Measurements from ENCODE around the gene KIRREL3.

Gene KIRREL3

DNA sequence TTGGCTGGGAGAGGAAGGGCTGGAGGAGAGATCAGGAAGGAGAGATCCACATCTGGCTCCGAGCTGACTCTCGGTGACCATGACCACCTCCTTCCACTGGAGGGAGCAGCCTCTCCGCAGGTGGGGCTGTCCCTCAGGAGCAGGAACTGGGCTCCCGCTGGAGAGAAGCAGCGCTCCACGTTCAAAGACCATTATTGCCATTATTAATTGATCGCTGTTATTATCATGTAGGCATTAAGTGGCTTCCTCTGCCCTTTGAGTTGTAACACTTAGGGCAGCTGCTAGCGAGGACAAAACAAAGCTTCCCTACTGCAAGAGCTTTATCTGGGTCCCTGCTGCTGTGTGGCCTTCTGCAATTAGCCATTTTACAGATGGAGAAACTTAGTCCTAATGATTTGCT lies 393.2 kb downstream of the KIRREL3 start:
- Histone ChIP-seq H3K36me3 (ENCODE audit: control insufficient read depth in 1 of 2, insufficient read depth in 2 of 2, low read length in 2 of 2) (no peaks in the 10 kb centered on the region), H3K9ac (ENCODE audit: low read depth in 1 of 2, low read length in 2 of 2) (no peak overlapping the region), H3K27ac (ENCODE audit: low read depth, low read length) (no peak overlapping the region), H3K9me3 (ENCODE audit: control insufficient read depth in 1 of 2, low read length in 2 of 2) (no peaks in the 10 kb centered on the region), H3K4me3 (ENCODE audit: low read depth in 1 of 2, low read length in 2 of 2) (no peak overlapping the region), H3K27me3 (ENCODE audit: control insufficient read depth in 1 of 2, insufficient read depth in 2 of 2, low read length in 2 of 2) (peaks cover 0 to 6% of the 10 kb centered on the region in 2 donors), H3K4me1 (ENCODE audit: control insufficient read depth in 1 of 2, insufficient read depth in 2 of 2, low read length in 2 of 2) (no peaks in the 10 kb centered on the region)

- Histone ChIP-seq H3K36me3 (ENCODE audit: control insufficient read depth in 1 of 2, insufficient read depth in 2 of 2, low read length in 2 of 2) (no peaks in the 10 kb centered on the region), H3K27me3 (ENCODE audit: control insufficient read depth in 1 of 2, insufficient read depth in 2 of 2, low read length in 2 of 2) (peaks cover 0 to 8% of the 10 kb centered on the region in 2 donors), H3K4me3 (ENCODE audit: low read depth in 1 of 2, low read length in 2 of 2) (no peak overlapping the region), H3K9ac (ENCODE audit: low read depth in 1 of 2, low read length in 2 of 2) (no peak overlapping the region), H3K4me1 (ENCODE audit: control insufficient read depth in 1 of 2, insufficient read depth in 2 of 2, low read length in 2 of 2) (no peaks in the 10 kb centered on the region), H3K27ac (ENCODE audit: low read depth, low read length) (no peak overlapping the region), H3K9me3 (ENCODE audit: control insufficient read depth in 1 of 2, low read length in 2 of 2) (no peaks in the 10 kb centered on the region)
These were observed 394.1 kb downstream of the KIRREL3 start for GRCh38 chr11:126606484-126606883.

DNA sequence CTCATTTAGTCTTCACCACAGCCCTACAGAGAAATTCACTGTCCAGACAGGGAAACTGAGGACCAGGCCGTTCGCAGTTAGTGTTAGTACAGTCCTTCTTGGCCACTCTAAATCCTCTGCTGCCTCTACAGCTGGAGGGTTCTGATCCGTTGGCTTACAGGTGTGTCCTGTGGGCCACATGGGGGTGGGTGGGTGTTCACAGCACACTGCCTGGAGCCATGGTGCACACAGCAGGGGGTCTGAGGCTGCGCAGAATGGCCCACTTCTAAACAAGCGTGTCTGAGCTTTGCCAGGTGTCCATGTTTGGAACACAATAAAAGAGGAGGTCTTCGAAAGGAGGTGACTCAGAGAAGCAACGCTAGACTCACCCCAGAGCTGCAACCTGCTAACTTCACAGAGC lies 396.1 kb downstream of the KIRREL3 start:
- no peak overlapping the region for H3K9ac ChIP-seq (ENCODE audit: low read depth in 1 of 2, low read length in 2 of 2)
- no peak overlapping the region for H3K4me3 ChIP-seq (ENCODE audit: low read depth in 1 of 2, low read length in 2 of 2)
- H3K27me3 ChIP-seq (ENCODE audit: control insufficient read depth in 1 of 2, insufficient read depth in 2 of 2, low read length in 2 of 2): peaks cover 0 to 8% of the 10 kb centered on the region in 2 donors
- no peaks in the 10 kb centered on the region for H3K9me3 ChIP-seq (ENCODE audit: control insufficient read depth in 1 of 2, low read length in 2 of 2)
- H3K27ac ChIP-seq (ENCODE audit: low read depth, low read length): no peak overlapping the region
- no peaks in the 10 kb centered on the region for H3K4me1 ChIP-seq (ENCODE audit: control insufficient read depth in 1 of 2, insufficient read depth in 2 of 2, low read length in 2 of 2)
- H3K36me3 ChIP-seq (ENCODE audit: control insufficient read depth in 1 of 2, insufficient read depth in 2 of 2, low read length in 2 of 2): no peaks in the 10 kb centered on the region

DNA sequence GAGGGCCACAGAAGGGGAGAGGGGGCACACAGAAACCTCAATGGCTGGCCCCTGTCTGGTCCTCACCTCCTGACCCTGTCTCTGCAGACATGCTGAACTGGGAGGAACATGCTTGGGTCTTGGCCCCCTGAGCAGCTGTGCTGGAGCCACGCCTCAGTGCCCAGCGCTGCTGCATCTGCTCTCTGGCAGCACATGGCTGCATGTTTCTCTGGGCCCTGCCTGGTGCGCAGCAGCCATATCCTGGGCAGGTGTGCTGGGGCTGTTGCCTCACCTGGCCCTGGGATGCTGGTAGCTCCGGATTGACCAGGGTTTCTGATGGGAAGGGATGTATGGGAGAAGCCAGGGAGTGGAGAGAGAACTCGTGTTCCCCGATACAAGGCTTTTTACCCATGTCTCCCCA lies 397.1 kb downstream of the KIRREL3 start:
- Histone ChIP-seq H3K4me1 (ENCODE audit: control insufficient read depth in 1 of 2, insufficient read depth in 2 of 2, low read length in 2 of 2) (no peaks in the 10 kb centered on the region), H3K9me3 (ENCODE audit: control insufficient read depth in 1 of 2, low read length in 2 of 2) (no peaks in the 10 kb centered on the region), H3K36me3 (ENCODE audit: control insufficient read depth in 1 of 2, insufficient read depth in 2 of 2, low read length in 2 of 2) (no peaks in the 10 kb centered on the region), H3K4me3 (ENCODE audit: low read depth in 1 of 2, low read length in 2 of 2) (no peak overlapping the region), H3K9ac (ENCODE audit: low read depth in 1 of 2, low read length in 2 of 2) (no peak overlapping the region), H3K27ac (ENCODE audit: low read depth, low read length) (no peak overlapping the region), H3K27me3 (ENCODE audit: control insufficient read depth in 1 of 2, insufficient read depth in 2 of 2, low read length in 2 of 2) (peaks cover 0 to 8% of the 10 kb centered on the region in 2 donors)

DNA sequence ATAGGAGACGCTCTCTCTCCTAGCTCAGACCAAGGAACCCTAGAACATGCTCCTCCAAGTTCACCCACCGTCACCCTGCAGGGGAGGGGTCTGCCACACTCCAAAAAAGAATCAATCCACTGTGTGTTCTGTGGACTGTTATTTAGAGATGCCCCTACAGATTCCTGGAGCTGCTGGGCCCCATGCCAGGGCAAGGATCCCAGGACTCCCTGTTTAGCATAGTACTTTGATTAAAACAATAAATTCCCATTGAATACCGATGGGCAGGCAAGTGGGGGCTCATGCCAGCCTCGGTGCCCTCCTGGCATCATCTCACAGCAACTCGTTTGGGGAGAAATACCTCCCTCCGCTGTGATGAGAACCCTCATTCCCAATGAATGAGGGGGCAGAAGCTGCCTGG lies 397.6 kb downstream of the KIRREL3 start:
- Histone ChIP-seq H3K4me1 (ENCODE audit: control insufficient read depth in 1 of 2, insufficient read depth in 2 of 2, low read length in 2 of 2) (no peaks in the 10 kb centered on the region), H3K27ac (ENCODE audit: low read depth, low read length) (no peak overlapping the region), H3K9me3 (ENCODE audit: control insufficient read depth in 1 of 2, low read length in 2 of 2) (no peaks in the 10 kb centered on the region), H3K4me3 (ENCODE audit: low read depth in 1 of 2, low read length in 2 of 2) (no peak overlapping the region), H3K36me3 (ENCODE audit: control insufficient read depth in 1 of 2, insufficient read depth in 2 of 2, low read length in 2 of 2) (no peaks in the 10 kb centered on the region), H3K27me3 (ENCODE audit: control insufficient read depth in 1 of 2, insufficient read depth in 2 of 2, low read length in 2 of 2) (peaks cover 0 to 8% of the 10 kb centered on the region in 2 donors), H3K9ac (ENCODE audit: low read depth in 1 of 2, low read length in 2 of 2) (no peak overlapping the region)

GRCh38 chr11:126602349-126602940 lies 398.1 kb downstream of the KIRREL3 start:
- H3K36me3 ChIP-seq (ENCODE audit: control insufficient read depth in 1 of 2, insufficient read depth in 2 of 2, low read length in 2 of 2): no peaks in the 10 kb centered on the region
- no peaks in the 10 kb centered on the region for H3K4me1 ChIP-seq (ENCODE audit: control insufficient read depth in 1 of 2, insufficient read depth in 2 of 2, low read length in 2 of 2)
- H3K27me3 ChIP-seq (ENCODE audit: control insufficient read depth in 1 of 2, insufficient read depth in 2 of 2, low read length in 2 of 2): peaks cover 0 to 8% of the 10 kb centered on the region in 2 donors
- no peaks in the 10 kb centered on the region for H3K9me3 ChIP-seq (ENCODE audit: control insufficient read depth in 1 of 2, low read length in 2 of 2)
- no peak overlapping the region for H3K9ac ChIP-seq (ENCODE audit: low read depth in 1 of 2, low read length in 2 of 2)
- H3K27ac ChIP-seq (ENCODE audit: low read depth, low read length): no peak overlapping the region
- no peak overlapping the region for H3K4me3 ChIP-seq (ENCODE audit: low read depth in 1 of 2, low read length in 2 of 2)

DNA sequence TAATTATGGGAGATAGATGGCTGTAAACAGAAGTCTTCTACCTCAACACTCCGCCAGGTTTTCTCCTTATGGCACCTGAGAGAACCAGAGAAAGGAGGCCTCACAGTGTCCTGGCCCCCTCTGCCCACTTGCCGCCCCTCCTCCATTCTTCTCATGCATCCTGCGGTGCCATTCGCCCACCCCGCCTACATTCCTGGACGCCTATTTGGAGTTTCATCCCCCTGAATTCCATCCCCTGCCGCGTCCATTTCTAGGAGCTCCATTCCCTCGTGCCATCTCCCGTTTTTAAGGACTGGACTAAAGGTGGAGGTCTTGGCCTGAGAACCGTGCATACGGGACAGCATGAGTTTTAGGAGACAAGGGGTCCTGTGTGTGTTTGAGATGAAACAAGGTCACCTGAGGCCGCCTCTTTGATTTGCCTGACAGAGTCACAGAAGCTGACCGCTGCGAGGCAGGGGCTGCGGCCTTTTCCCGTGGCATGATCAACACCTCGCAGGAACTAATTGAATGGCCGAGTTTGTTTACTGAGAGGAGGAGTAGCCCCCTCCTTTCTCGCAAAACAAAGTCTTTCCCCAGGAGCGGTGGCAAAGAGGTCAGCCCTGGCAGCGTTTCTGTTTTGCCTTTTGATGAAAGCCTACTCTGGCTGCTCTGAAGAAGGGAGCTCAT lies 398.9 kb downstream of the KIRREL3 start:
- H3K9ac ChIP-seq (ENCODE audit: low read depth in 1 of 2, low read length in 2 of 2): no peak overlapping the region
- H3K27me3 ChIP-seq (ENCODE audit: control insufficient read depth in 1 of 2, insufficient read depth in 2 of 2, low read length in 2 of 2): peaks cover 0 to 8% of the 10 kb centered on the region in 2 donors
- H3K9me3 ChIP-seq (ENCODE audit: control insufficient read depth in 1 of 2, low read length in 2 of 2): no peaks in the 10 kb centered on the region
- no peaks in the 10 kb centered on the region for H3K4me1 ChIP-seq (ENCODE audit: control insufficient read depth in 1 of 2, insufficient read depth in 2 of 2, low read length in 2 of 2)
- no peak overlapping the region for H3K4me3 ChIP-seq (ENCODE audit: low read depth in 1 of 2, low read length in 2 of 2)
- no peak overlapping the region for H3K27ac ChIP-seq (ENCODE audit: low read depth, low read length)
- no peaks in the 10 kb centered on the region for H3K36me3 ChIP-seq (ENCODE audit: control insufficient read depth in 1 of 2, insufficient read depth in 2 of 2, low read length in 2 of 2)

DNA sequence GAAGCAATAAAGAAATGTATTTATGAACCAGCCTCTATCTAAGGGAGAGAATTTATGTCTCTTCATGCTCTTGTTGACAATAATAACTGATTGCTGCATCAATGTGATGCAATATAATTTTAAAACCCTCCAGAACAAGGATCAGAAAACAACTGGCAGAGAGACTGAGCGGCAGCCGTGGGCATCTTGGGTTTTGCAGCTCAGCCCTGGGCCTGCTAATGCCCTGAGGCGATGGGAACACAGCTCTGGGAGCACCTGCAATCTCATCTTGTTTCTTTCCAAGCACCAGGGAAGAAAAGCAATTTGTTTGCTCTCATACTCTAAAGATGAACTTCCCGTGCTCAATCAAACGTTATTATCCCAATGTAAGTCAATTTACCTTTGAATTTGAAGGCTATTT lies 399.4 kb downstream of the KIRREL3 start:
- H3K36me3 ChIP-seq (ENCODE audit: control insufficient read depth in 1 of 2, insufficient read depth in 2 of 2, low read length in 2 of 2): no peaks in the 10 kb centered on the region
- H3K9me3 ChIP-seq (ENCODE audit: control insufficient read depth in 1 of 2, low read length in 2 of 2): no peaks in the 10 kb centered on the region
- no peak overlapping the region for H3K27ac ChIP-seq (ENCODE audit: low read depth, low read length)
- H3K4me1 ChIP-seq (ENCODE audit: control insufficient read depth in 1 of 2, insufficient read depth in 2 of 2, low read length in 2 of 2): no peaks in the 10 kb centered on the region
- no peak overlapping the region for H3K4me3 ChIP-seq (ENCODE audit: low read depth in 1 of 2, low read length in 2 of 2)
- H3K27me3 ChIP-seq (ENCODE audit: control insufficient read depth in 1 of 2, insufficient read depth in 2 of 2, low read length in 2 of 2): peaks cover 0 to 6% of the 10 kb centered on the region in 2 donors
- no peak overlapping the region for H3K9ac ChIP-seq (ENCODE audit: low read depth in 1 of 2, low read length in 2 of 2)

DNA sequence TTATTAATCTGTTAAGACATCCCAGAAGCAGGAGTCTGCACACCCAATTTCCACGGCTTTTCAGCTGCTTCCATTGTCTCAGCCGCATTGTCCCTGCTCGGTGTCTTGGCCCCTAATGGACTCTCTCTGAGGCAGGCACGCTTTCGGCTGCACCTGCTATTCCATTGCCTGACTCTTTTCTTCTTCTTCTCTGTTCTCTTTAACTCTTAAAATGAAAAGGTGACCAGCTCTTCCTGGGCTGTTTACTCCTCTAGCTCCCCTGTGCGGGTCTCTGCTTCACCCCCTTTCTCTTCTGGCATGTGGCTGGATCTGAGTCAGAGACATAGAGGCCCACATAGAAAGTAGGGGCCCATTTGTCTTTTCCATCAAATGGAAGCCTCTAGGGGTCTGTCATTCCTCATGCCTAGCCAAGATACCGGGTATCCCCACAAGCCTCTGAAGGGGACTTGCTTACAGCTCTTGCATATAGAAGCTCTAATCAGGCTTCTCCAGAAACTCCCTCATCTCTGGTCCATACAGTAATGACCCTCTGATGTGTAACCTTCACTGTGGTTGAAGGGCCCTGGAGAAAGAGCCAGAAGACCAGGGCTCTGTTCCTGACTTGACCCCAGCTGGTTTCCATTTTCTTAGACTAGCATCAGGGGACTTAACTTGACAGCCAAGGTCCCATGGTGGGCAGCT lies 401.2 kb downstream of the KIRREL3 start:
- H3K9ac ChIP-seq (ENCODE audit: low read depth in 1 of 2, low read length in 2 of 2): no peak overlapping the region
- H3K4me3 ChIP-seq (ENCODE audit: low read depth in 1 of 2, low read length in 2 of 2): no peak overlapping the region

GRCh38 chr11:126598344-126599216 lies 402.0 kb downstream of the KIRREL3 start:
- Histone ChIP-seq H3K4me3 (ENCODE audit: low read depth in 1 of 2, low read length in 2 of 2) (no peak overlapping the region), H3K4me1 (ENCODE audit: control insufficient read depth in 1 of 2, insufficient read depth in 2 of 2, low read length in 2 of 2) (no peaks in the 10 kb centered on the region), H3K9ac (ENCODE audit: low read depth in 1 of 2, low read length in 2 of 2) (no peak overlapping the region), H3K36me3 (ENCODE audit: control insufficient read depth in 1 of 2, insufficient read depth in 2 of 2, low read length in 2 of 2) (no peaks in the 10 kb centered on the region), H3K27ac (ENCODE audit: low read depth, low read length) (no peak overlapping the region), H3K27me3 (ENCODE audit: control insufficient read depth in 1 of 2, insufficient read depth in 2 of 2, low read length in 2 of 2) (peaks cover 0 to 6% of the 10 kb centered on the region in 2 donors), H3K9me3 (ENCODE audit: control insufficient read depth in 1 of 2, low read length in 2 of 2) (no peaks in the 10 kb centered on the region)

More for the DNA sequence above, 401.2 kb downstream of the KIRREL3 start:
- Histone ChIP-seq H3K27me3 (ENCODE audit: control insufficient read depth in 1 of 2, insufficient read depth in 2 of 2, low read length in 2 of 2) (peaks cover 0 to 6% of the 10 kb centered on the region in 2 donors), H3K27ac (ENCODE audit: low read depth, low read length) (no peak overlapping the region), H3K36me3 (ENCODE audit: control insufficient read depth in 1 of 2, insufficient read depth in 2 of 2, low read length in 2 of 2) (no peaks in the 10 kb centered on the region), H3K4me1 (ENCODE audit: control insufficient read depth in 1 of 2, insufficient read depth in 2 of 2, low read length in 2 of 2) (no peaks in the 10 kb centered on the region), H3K9me3 (ENCODE audit: control insufficient read depth in 1 of 2, low read length in 2 of 2) (no peaks in the 10 kb centered on the region)
